Loucy (cell line): ENCODE data around the gene PRSS1.

Experiments used
- H2AFZ ChIP-seq: fragments of 200-600 bp; sonication (generic); 2 replicates; pipeline ENCODE4 v1.6.0; 2016; ENCODE audit warnings: antibody characterized with exemption, mild to moderate bottlenecking, low read length, moderate library complexity
- H3F3A ChIP-seq: fragments of 200-600 bp; 2 replicates; pipeline ENCODE4 v1.6.0; 2016; ENCODE audit warnings: antibody characterized with exemption, low read depth, mild to moderate bottlenecking
- H3K27me3 ChIP-seq: fragments of 200-600 bp; sonication (generic); 2 replicates; pipeline ENCODE4 v1.6.1; 2014; ENCODE audit warnings: low read length, mild to moderate bottlenecking; ENCODE audit not compliant: insufficient read depth, poor library complexity, severe bottlenecking
- H3K36me3 ChIP-seq: fragments of 200-600 bp; sonication (generic); 2 replicates; pipeline ENCODE4 v1.6.1; 2016; ENCODE audit warnings: low read length; ENCODE audit not compliant: insufficient read depth
- H3K4me1 ChIP-seq: fragments of 200-600 bp; sonication (generic); 2 replicates; pipeline ENCODE4 v1.5.1; 2014; ENCODE audit warnings: low read length, mild to moderate bottlenecking; ENCODE audit not compliant: insufficient read depth, poor library complexity, severe bottlenecking
- H3K4me2 ChIP-seq: fragments of 200-600 bp; sonication (generic); 2 replicates; pipeline ENCODE4 v1.6.0; 2014; ENCODE audit warnings: antibody characterized with exemption, low read length, low read depth, mild to moderate bottlenecking; ENCODE audit not compliant: poor library complexity, severe bottlenecking
- H3K4me3 ChIP-seq: fragments of 200-600 bp; sonication (generic); 2 replicates; pipeline ENCODE4 v1.5.1; 2014; ENCODE audit warnings: low read length, mild to moderate bottlenecking, mixed read lengths; ENCODE audit not compliant: poor library complexity, severe bottlenecking
- H3K79me2 ChIP-seq: fragments of 200-600 bp; sonication (generic); 2 replicates; pipeline ENCODE4 v1.6.1; 2014; ENCODE audit warnings: low read length; ENCODE audit not compliant: insufficient read depth
- H3K9ac ChIP-seq: fragments of 200-600 bp; sonication (generic); 2 replicates; pipeline ENCODE4 v1.6.0; 2014; ENCODE audit warnings: mild to moderate bottlenecking, low read depth, low read length, moderate library complexity; ENCODE audit not compliant: poor library complexity, severe bottlenecking
- H3K9me2 ChIP-seq: fragments of 200-600 bp; sonication (generic); replicated peaks from 2 replicates; pipeline ENCODE4 v1.6.1; 2016; ENCODE audit warnings: low read depth, low read length, mixed read lengths
- H3K9me3 ChIP-seq: fragments of 200-600 bp; sonication (generic); 2 replicates; pipeline ENCODE4 v1.6.1; 2014; ENCODE audit warnings: mild to moderate bottlenecking, antibody characterized with exemption, low read length, low read depth; ENCODE audit not compliant: insufficient read depth
- H4K20me1 ChIP-seq: fragments of 200-600 bp; sonication (generic); 2 replicates; pipeline ENCODE4 v1.6.0; 2014; ENCODE audit warnings: antibody characterized with exemption, low read length, mild to moderate bottlenecking; ENCODE audit not compliant: insufficient read depth, poor library complexity, severe bottlenecking
- CTCF ChIP-seq: fragments of 200-600 bp; sonication (generic); conservative IDR thresholded peaks from 2 replicates; pipeline ENCODE4 v1.5.1; 2014; ENCODE audit warnings: mild to moderate bottlenecking, antibody characterized with exemption, low read length
- EZH2phosphoT487 ChIP-seq: fragments of 200-600 bp; IDR thresholded peaks from 2 replicates; pipeline ENCODE4 v1.6.1; 2018; ENCODE audit warnings: antibody characterized with exemption, mild to moderate bottlenecking, moderate library complexity, borderline replicate concordance

PRSS1 gene

DNA sequence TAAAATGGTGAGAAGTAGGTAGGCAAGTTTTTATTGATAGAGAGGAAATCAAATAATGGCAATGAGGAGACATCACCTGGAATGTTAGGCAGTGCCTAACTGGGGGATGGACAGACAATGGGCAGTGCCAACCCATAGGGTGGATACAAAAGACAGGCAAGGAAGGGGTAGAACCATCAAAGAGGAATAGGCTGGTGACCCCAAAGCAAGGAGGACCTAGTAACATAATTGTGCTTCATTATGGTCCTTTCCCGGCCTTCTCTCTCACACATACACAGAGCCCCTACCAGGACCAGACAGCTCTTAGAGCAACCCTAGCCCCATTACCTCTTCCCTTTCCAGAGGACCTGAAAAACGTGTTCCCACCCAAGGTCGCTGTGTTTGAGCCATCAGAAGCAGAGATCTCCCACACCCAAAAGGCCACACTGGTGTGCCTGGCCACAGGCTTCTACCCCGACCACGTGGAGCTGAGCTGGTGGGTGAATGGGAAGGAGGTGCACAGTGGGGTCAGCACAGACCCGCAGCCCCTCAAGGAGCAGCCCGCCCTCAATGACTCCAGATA, 51.5 kb downstream of the PRSS1 start:
- H3F3A ChIP-seq: peaks cover 38% of the 10 kb centered on the region
- H3K4me3 ChIP-seq: peak overlapping the region; percentile 93
- TF ChIP-seq EZH2phosphoT487: no peak
- TF ChIP-seq CTCF: no peak
- no peaks in the 10 kb centered on the region for H3K9me3 ChIP-seq
- H3K79me2 ChIP-seq: peaks cover 90% of the 10 kb centered on the region
- H4K20me1 ChIP-seq: peaks cover 4% of the 10 kb centered on the region
- H3K4me1 ChIP-seq: peaks cover 65% of the 10 kb centered on the region
- peak overlapping the region; percentile 100 for H3K9ac ChIP-seq
- no peak overlapping the region for H2AFZ ChIP-seq
- H3K36me3 ChIP-seq: peaks cover 75% of the 10 kb centered on the region
- H3K4me2 ChIP-seq: peak overlapping the region; percentile 100
- H3K27me3 ChIP-seq: peaks cover 35% of the 10 kb centered on the region
- no peaks in the 10 kb centered on the region for H3K9me2 ChIP-seq

DNA sequence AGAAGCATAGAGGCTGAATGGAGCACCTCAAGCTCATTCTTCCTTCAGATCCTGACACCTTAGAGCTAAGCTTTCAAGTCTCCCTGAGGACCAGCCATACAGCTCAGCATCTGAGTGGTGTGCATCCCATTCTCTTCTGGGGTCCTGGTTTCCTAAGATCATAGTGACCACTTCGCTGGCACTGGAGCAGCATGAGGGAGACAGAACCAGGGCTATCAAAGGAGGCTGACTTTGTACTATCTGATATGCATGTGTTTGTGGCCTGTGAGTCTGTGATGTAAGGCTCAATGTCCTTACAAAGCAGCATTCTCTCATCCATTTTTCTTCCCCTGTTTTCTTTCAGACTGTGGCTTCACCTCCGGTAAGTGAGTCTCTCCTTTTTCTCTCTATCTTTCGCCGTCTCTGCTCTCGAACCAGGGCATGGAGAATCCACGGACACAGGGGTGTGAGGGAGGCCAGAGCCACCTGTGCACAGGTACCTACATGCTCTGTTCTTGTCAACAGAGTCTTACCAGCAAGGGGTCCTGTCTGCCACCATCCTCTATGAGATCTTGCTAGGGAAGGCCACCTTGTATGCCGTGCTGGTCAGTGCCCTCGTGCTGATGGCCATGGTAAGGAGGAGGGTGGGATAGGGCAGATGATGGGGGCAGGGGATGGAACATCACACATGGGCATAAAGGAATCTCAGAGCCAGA, 52.5 kb downstream of the PRSS1 start:
- Histone ChIP-seq H3K9ac (peak overlapping the region; percentile 100), H3K9me2 (no peaks in the 10 kb centered on the region), H3K9me3 (no peaks in the 10 kb centered on the region), H3K4me1 (peaks cover 75% of the 10 kb centered on the region), H3K36me3 (peaks cover 70% of the 10 kb centered on the region), H3K4me2 (peak overlapping the region; percentile 100), H4K20me1 (peaks cover 4% of the 10 kb centered on the region), H3K4me3 (peak overlapping the region; percentile 93), H3F3A (peaks cover 41% of the 10 kb centered on the region), H2AFZ (no peak overlapping the region), H3K79me2 (peaks cover 94% of the 10 kb centered on the region), H3K27me3 (peaks cover 29% of the 10 kb centered on the region)
- no peak for TF ChIP-seq CTCF
- TF ChIP-seq EZH2phosphoT487: no peak

- Histone ChIP-seq H3K9me3 (no peaks in the 10 kb centered on the region), H3K9ac (peak overlapping the region; percentile 100), H3K4me1 (peaks cover 80% of the 10 kb centered on the region), H3F3A (peaks cover 46% of the 10 kb centered on the region), H4K20me1 (peaks cover under 1% of the 10 kb centered on the region), H3K79me2 (peaks cover 94% of the 10 kb centered on the region), H3K4me2 (peak overlapping the region; percentile 100), H3K9me2 (no peaks in the 10 kb centered on the region), H3K4me3 (peak overlapping the region; percentile 93), H2AFZ (no peak overlapping the region), H3K36me3 (peaks cover 64% of the 10 kb centered on the region), H3K27me3 (peaks cover 23% of the 10 kb centered on the region)
- TF ChIP-seq CTCF (no peak), EZH2phosphoT487 (no peak)
Measured at GRCh38 chr7:142802301-142802700, 53.0 kb downstream of the PRSS1 start.
